Thyroid gland (tissue), 4 donors: ENCODE results near the gene PTGER3.

Experiments
- POLR2A ChIP-seq, 2 donors: fragments of 450-650 bp; IDR thresholded peaks; one replicate each; pipeline ENCODE4 v1.6.1; 2017; ENCODE audit warnings: antibody characterized with exemption in 2 of 2, mild to moderate bottlenecking in 2 of 2, moderate library complexity in 1 of 2
- TF ChIP-seq, protein P1 (sequence below), 6 experiments: fragments of 200-600 bp in 3 of 6; fragments of 450-650 bp in 3 of 6; sonication (generic) in 3 of 6; IDR thresholded peaks; one replicate each; pipeline ENCODE4 v1.5.1; 2016 to 2019; ENCODE audit warnings: antibody characterized with exemption in 6 of 6, mild to moderate bottlenecking in 2 of 6, inconsistent platforms in 1 of 6, moderate library complexity in 1 of 6

DNA sequence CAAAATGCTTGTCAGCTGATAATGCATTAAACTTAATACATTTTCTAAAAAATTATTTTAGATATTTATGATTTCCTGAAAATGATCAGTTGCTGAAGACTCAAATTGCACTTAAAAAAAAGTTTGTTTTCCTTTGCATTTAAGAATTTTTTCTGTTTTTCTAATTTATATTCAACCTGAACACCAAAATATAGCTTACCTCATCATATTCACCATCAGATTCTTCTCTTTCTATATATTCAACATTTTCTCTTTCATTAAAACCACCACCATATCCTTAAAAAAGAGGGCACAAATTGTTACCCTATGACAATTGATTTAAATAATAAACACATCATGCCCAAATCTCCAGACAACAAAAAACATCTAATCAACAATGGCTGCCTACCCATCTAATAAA lies 24.7 kb upstream of the PTGER3 start:
- TF ChIP-seq, protein P1, sequence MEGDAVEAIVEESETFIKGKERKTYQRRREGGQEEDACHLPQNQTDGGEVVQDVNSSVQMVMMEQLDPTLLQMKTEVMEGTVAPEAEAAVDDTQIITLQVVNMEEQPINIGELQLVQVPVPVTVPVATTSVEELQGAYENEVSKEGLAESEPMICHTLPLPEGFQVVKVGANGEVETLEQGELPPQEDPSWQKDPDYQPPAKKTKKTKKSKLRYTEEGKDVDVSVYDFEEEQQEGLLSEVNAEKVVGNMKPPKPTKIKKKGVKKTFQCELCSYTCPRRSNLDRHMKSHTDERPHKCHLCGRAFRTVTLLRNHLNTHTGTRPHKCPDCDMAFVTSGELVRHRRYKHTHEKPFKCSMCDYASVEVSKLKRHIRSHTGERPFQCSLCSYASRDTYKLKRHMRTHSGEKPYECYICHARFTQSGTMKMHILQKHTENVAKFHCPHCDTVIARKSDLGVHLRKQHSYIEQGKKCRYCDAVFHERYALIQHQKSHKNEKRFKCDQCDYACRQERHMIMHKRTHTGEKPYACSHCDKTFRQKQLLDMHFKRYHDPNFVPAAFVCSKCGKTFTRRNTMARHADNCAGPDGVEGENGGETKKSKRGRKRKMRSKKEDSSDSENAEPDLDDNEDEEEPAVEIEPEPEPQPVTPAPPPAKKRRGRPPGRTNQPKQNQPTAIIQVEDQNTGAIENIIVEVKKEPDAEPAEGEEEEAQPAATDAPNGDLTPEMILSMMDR (IDR thresholded peaks at IDR 0.05): no peak
- TF ChIP-seq POLR2A (IDR thresholded peaks at IDR 0.05): no peak
